ENCODE data around the gene PLEKHH1. TPM values are rescaled to one million over a fixed set of nuclear protein-coding genes. Genes with fewer than 3 reads are reported as not detected.

Gene PLEKHH1
- total RNA-seq, 1 experiment from 2014 or later = 27.6 TPM

DNA sequence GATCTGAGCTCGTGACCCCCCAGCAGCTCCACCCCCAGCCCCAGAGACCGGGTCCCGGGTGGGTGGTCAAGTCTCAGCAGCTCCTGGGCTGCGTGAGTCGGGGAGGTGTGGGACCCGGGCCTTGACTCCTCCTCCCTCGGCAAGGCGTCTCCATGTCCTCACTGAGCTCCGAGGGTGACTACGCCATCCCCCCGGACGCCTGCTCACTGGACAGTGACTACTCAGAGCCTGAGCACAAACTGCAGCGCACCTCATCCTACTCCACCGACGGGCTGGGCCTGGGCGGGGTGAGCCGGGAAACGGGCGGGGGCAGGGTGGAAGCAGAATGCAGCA is 38.9 kb downstream of the PLEKHH1 start:
- Histone ChIP-seq H3K4me1 (ENCODE audit: control insufficient read depth in 1 of 2, insufficient read depth in 2 of 2, low read length in 2 of 2) (peaks cover 0 to 4% of the 10 kb centered on the region in 2 experiments; a peak in 1 of 4 replicates), H3K27ac (ENCODE audit: low read depth, low read length) (no peak overlapping the region), H4K20me1 (ENCODE audit: insufficient read depth) (no peaks in the 10 kb centered on the region), H3K4me2 (ENCODE audit: low read length) (no peak overlapping the region), H3K36me3 (ENCODE audit: control insufficient read depth in 1 of 2, insufficient read depth in 2 of 2, low read length in 2 of 2) (0 out of 4 replicates have a peak, but pooled peaks cover 0 to 4% of the 10 kb centered on the region in 2 experiments), H3K9me2 (ENCODE audit: insufficient read depth) (no peaks in the 10 kb centered on the region), H3K9me3 (ENCODE audit: control insufficient read depth in 1 of 2, insufficient read depth in 1 of 2, low read depth in 1 of 2, low read length in 2 of 2) (no peaks in the 10 kb centered on the region), H3K4me3 (replicated peaks in 1 of 2; ENCODE audit: low read depth in 1 of 2, low read length in 2 of 2) (no peak overlapping the region), H2AFZ (ENCODE audit: low read depth, low read length, poor library complexity, severe bottlenecking) (no peak overlapping the region), H3K9ac (ENCODE audit: low read length) (no peak overlapping the region), H3K27me3 (ENCODE audit: insufficient read depth, low read length) (no peaks in the 10 kb centered on the region), H3K79me2 (ENCODE audit: insufficient read depth, low read length) (no peaks in the 10 kb centered on the region)
- intact Hi-C loops (cut with micrococcal nuclease) = loop anchor here (1.0 kb wide), 2 partner anchors 46 to 145 kb away; no protein-coding TSS in a partner anchor
- ChIA-PET RAD21 (ENCODE audit: low non-redundant PET in 1 of 2, low total read pairs in 2 of 2, uncharacterized antibody in 2 of 2, unreplicated experiment in 2 of 2) (interaction anchor here (1.1 to 2.4 kb wide), 7 partner anchors 39 to 144 kb away, joined by 3 to 29 read pairs (median 10); partner anchors contain the start of gene PLEKHH1 (in 1 of the 2)), CTCF (interaction anchor here (0.6 to 3.5 kb wide), 18 partner anchors 9 to 1212 kb away, joined by 3 to 78 read pairs (median 4); partner anchors contain the start of genes PIGH and PLEKHH1), POLR2A (interaction anchor here (1.0 to 1.6 kb wide), 2 partner anchors 45 to 145 kb away, joined by 4 to 9 read pairs; no protein-coding TSS in a partner anchor)
- TF ChIP-seq EGR1 (IDR thresholded peaks at IDR 0.05; ENCODE audit: low read depth) (no peak), POLR2AphosphoS5 (IDR thresholded peaks at IDR 0.05; ENCODE audit: low read depth, low read length) (no peak), SP1 (IDR thresholded peaks at IDR 0.05; ENCODE audit: low read depth) (no peak), ELF1 (IDR thresholded peaks at IDR 0.05; ENCODE audit: borderline replicate concordance, low read depth) (no peak), YY1 (IDR thresholded peaks at IDR 0.05; ENCODE audit: extremely low read depth, insufficient replicate concordance, low read depth, low read length) (no peak), ZNF274 (IDR thresholded peaks at IDR 0.05; ENCODE audit: low read depth, low read length) (no peak), JUND (IDR thresholded peaks at IDR 0.05) (no peak), EZH2phosphoT487 (IDR thresholded peaks at IDR 0.05; ENCODE audit: borderline replicate concordance) (no peak)
- TF ChIP-seq, protein P1, sequence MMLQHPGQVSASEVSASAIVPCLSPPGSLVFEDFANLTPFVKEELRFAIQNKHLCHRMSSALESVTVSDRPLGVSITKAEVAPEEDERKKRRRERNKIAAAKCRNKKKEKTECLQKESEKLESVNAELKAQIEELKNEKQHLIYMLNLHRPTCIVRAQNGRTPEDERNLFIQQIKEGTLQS (IDR thresholded peaks at IDR 0.05) = no peak
- TF ChIP-seq, protein P2, sequence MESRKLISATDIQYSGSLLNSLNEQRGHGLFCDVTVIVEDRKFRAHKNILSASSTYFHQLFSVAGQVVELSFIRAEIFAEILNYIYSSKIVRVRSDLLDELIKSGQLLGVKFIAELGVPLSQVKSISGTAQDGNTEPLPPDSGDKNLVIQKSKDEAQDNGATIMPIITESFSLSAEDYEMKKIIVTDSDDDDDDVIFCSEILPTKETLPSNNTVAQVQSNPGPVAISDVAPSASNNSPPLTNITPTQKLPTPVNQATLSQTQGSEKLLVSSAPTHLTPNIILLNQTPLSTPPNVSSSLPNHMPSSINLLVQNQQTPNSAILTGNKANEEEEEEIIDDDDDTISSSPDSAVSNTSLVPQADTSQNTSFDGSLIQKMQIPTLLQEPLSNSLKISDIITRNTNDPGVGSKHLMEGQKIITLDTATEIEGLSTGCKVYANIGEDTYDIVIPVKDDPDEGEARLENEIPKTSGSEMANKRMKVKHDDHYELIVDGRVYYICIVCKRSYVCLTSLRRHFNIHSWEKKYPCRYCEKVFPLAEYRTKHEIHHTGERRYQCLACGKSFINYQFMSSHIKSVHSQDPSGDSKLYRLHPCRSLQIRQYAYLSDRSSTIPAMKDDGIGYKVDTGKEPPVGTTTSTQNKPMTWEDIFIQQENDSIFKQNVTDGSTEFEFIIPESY (IDR thresholded peaks at IDR 0.05; ENCODE audit: extremely low read depth, insufficient replicate concordance, low read length) = no peak
- DNase-seq (ENCODE audit: low read depth, low spot score) = no peak
- ATAC-seq = no peak
- no TSS peak for BruUV-seq (replicated peaks)
